HG02970 (cell line): ENCODE measurements around the gene CDKN1B.

ENCODE experiments used
- ATAC-seq: cut with Tn5 transposase; IDR thresholded peaks from one replicate; pipeline ENCODE4 v1.9.1; 2021; ENCODE audit warnings: mild to moderate bottlenecking, moderate library complexity, moderate number of reproducible peaks; ENCODE audit not compliant: unreplicated experiment, low FRiP score

The CDKN1B gene

DNA sequence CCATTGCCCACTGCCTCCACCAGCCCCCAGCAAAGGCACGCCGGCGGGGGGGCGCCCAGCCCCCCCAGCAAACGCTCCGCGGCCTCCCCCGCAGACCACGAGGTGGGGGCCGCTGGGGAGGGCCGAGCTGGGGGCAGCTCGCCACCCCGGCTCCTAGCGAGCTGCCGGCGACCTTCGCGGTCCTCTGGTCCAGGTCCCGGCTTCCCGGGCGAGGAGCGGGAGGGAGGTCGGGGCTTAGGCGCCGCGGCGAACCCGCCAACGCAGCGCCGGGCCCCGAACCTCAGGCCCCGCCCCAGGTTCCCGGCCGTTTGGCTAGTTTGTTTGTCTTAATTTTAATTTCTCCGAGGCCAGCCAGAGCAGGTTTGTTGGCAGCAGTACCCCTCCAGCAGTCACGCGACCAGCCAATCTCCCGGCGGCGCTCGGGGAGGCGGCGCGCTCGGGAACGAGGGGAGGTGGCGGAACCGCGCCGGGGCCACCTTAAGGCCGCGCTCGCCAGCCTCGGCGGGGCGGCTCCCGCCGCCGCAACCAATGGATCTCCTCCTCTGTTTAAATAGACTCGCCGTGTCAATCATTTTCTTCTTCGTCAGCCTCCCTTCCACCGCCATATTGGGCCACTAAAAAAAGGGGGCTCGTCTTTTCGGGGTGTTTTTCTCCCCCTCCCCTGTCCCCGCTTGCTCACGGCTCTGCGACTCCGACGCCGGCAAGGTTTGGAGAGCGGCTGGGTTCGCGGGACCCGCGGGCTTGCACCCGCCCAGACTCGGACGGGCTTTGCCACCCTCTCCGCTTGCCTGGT lies at the start of gene CDKN1B:
CDKN1B (plus strand) TSS at position 576 of the 793 bp plus-strand sequence. CDS start 472 bp downstream, outside the sequence.
- peak; percentile 38 for ATAC-seq

DNA sequence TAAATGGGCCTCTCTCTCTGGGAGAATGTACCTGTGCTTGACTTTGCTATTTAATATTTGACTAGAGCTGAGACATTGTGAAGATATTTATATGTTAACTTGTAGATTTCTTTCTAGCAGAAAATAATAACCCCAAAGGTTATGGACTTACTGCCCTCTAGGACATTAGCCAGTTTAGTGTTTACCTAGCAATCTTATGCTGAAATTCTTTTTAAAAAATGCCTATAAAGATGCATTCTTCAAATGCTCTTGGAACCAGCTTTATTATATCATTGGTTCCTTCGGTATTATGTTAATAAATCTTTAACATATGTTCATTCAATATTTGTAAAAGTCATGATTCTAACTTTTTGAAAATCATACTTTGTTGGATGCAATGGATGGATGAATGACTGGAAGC lies 49.2 kb upstream of the CDKN1B start:
- ATAC-seq = no peak

DNA sequence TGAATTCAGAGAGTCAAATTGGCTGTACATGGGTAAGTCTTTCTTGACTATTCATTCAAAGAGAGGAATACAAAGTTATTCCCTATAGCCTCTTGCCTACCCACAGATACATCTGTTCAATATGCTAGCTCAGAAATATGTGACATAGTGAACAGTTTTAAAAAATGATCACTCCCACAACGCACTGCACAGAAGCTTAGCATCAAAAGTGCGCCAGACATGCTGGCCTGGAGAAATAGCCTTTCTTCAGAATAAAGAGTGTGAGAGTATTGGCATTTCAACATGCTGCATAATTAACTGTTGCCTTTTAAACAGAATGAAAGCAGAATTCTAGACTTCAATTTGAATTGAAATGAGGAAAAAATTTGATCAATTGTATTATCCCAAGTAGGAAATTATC lies 48.1 kb upstream of the CDKN1B start:
- ATAC-seq = no peak

DNA sequence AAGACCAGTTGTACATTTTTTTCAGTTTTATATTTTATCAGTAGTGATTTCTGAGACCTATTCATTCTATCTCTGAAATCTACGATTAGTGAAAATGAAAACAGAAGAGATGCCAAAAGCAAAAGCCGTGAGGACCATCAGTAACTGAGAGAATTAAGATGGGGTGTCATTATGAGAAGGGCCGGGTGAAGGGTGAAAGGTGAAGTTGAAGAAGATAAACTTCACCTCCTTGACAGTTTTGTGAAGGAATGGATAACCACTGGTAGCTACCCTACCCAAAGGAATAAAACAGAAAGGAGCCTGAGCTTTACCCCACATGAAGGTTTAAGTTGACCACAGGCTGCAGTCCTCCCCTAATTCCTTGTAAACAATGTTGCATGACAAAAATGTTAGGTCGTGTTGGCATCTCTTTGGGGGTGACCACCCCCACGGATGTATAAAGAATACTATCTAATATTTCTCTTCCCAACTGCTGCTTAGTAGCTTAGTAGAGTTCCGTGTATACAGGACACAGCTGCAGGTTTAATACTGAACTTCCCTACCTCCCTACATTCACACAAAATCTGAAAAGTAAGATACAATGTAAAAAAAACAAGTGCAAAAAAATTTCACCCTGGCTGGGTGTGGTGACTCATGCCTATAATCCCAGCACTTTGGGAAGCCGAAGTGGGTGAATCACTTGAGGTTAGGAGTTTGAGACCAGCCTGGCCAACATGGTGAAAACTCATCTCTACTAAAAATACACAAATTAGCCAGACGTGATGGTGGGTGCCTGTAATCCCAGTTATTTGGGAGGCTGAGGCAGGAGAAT lies 45.1 kb upstream of the CDKN1B start:
- ATAC-seq = no peak

DNA sequence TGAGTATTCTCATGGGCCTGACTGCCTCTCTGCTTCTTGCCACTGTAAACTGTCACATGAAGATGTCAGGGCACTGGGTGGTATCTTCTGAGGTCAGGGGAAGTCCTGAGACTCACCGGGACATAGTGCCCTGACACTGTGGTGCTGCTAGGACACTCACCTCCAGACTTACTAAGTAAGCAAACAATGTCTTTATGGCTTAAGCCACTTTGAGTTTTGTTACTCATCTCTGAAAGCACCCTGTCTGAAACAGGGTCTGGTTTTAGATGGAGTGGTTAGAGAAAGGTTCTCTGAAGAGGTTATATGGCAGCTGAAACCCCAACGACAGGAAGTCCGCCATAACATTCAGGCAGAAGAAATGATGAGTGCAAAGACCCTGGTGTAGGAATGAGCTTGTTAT lies 43.9 kb upstream of the CDKN1B start:
- no peak for ATAC-seq

DNA sequence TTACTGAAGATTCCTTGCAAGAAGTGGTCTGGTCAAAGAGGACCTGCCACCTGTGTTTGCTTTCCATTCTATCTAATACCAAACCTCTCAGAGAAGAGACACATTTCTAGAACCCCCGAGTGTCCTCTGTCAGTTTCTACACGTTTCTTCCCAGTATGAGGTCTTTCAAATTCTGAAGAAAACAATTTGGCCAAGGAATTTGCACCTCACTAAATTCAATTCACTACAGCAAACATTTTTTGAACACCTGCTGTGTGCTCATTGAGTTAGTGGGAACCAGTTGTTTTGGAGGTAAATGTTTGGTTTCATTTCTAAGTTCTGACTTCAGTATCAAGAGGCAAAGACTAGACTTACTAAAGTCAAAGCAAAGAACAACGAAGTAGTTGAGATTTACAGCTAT lies 40.6 kb upstream of the CDKN1B start:
- ATAC-seq = no peak

DNA sequence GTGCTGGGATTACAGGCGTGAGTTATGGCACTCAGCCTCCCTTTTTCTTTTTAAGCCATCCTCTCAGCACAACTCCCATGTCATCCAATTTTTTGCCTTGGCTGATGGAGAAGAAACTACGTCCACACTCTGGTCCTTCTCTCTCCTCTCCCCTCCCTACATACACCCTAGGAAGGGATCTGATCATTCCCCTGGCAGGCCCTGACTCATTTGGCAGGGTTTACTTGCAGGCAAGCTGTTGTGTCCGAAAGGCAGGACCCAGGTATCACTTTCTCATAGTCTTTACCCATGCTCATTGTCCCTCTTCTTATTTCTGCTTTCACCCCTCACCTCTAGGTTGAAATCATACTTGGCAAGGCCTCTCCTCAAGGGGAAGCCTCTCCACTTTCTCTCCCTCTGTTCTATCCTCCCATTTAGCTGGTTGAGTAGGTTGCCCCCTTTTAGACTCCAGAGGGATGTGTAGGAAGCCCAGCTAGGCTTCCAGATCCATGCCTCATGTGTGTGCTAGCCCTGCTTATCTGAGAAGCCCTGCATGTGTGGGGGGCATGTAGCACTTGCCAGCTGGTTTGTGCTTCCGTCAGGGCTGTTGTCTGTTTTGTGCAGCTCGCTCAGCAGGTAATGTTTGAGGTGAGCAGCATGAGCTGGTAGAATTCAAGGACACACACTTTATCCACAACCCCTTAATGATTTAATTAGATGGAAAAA lies 36.0 kb upstream of the CDKN1B start:
- ATAC-seq = no peak

DNA sequence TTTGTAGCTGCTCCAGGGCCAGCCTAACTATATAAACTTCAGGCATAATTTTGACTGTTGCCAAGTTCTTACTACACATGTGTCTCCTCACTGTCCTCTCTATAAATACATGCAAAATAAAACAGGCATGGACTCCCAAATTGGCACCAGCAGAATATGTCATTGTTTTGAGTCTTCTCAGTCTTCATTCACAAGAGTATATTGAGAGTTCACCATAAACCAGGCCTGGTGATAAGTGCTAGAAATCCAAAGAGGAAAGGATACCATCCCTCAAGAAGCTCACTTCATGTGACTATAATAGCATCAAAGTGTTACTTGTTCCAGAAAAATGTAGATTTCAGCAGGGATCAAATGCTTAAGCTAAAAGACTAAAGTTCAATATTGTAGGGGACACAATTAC lies 34.9 kb upstream of the CDKN1B start:
- ATAC-seq = no peak

DNA sequence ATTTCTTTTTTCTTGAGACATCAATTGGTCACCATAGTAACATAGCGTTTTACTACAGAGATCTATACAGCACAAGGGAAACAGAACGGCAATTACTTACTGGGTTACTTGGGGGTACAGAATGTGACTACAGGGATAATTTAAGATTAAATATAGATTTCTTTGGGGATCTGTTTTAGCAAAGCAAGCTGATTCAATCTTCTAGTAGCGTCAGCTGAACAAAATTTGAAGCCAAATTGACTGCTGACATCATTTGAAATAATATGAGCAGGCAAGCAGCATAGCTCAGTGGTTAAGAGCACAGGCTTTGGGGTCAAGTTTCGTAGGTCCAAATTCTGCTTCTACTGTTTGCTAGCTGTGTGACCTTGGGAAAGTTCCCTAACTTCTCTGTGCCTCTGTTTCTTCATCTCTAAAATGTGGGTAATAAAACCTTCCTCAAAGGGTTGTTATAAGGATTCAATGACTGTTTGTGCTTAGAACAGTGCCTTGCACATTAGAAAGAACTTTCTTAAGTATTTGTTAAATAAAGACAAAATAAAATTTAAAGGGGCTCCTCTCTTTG lies 34.0 kb upstream of the CDKN1B start:
- ATAC-seq = no peak

DNA sequence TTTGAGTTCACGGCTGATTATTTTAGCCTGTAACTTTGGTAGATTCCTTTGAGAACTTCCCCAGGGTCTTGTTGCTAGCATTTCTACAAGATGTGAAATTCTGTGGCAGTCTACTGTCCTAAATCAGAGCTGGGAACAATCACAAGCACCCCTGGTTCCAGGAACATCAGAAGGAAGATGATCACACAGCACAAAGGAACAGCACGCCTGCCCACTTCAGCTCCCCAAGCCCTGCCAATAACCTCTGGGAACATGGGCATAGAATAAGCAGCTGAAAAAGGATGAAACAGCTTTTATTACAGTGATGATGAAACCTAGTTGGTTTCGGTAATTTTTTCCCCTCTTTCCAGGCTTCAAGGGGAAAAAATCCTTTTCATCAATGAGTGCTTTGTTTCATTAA lies 33.4 kb upstream of the CDKN1B start:
- no peak for ATAC-seq

DNA sequence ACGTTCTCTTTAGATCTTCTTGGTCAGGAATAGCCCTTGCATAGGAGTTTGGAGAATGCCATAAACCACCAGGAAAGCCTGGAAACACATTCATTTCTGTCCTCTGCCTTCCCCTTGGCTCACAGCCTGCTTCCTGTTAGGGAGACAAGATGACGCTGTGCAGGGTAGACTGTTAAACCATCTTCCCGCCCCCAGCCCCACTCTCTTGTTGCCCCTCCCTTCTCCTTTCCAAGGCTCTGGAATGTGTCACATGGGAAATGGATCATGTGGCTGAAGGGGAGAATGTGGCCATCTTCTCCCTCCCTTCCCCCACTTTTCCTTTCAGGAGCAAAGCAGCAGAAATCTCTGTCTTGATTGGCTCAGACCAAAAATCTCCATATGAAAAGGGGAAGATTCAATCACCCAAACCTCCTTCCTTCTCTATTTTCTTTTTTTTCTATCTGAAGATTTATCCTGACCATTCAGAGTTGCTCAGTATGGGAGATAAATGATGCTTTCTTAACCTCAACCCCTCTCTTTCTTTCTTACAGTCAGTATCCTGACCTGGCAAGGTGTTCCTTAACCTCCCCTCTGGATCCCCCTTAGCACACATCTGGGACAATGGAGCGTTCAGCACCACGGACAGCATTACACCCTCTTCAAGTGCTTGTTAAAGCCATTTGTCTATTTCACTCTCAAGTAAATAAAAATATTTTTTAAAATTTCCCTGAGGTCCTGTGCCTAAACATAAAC lies 32.6 kb upstream of the CDKN1B start:
- ATAC-seq = no peak

DNA sequence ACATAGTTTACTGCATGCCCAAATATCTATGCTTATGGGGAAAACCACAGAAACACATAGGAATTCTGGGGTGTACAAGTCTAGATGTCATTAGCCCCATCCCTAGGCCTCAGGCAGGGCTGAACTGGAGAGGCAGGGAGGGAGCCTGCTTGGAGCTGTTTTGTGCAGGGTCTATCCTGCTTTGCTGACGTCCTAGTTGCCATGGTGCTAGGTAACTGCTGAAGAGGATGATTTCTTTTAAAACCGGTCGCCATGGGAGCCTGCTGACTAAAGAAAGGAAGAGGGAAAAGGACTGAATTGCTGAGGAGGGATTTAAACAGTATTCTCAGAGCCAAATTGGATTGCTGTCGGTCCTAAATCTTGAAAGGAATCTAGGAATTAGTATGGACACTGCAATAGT lies 31.9 kb upstream of the CDKN1B start:
- no peak for ATAC-seq

DNA sequence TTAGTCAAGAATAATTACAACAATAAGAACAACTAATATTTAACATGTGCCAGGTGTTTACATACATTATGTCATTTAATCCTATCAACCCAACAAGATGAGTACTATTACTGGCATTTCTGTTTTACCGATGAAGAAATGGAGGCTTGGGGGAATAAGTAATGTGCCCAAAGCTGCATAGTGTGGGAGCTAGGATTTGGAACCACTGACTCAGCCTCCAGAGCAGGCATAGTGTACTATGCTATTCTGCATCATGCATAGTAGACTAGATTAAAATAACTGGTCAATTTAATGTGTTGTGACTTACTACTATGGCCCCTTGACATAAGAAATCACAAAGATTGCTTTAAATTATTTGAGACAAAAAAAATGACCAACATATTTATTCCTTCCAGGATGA lies 30.7 kb upstream of the CDKN1B start:
- no peak for ATAC-seq

DNA sequence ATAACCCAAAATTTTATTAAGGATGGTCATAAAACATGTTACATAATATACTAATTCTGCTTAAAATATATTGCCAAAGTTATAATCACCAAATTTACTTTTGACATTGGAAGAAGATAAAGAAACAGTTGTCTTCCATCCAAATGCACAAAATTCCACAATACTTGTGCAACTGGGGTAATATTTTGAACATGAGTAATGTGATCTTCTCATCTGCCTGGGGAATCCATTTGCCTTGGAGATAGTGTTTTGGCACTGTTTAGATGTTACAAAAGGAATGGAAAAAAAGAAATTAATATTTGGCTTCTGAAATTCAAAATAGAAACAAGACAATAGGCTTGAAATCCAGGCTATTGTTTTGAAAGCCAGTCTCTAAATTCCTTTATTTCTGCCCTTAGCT lies 30.2 kb upstream of the CDKN1B start:
- ATAC-seq = no peak

DNA sequence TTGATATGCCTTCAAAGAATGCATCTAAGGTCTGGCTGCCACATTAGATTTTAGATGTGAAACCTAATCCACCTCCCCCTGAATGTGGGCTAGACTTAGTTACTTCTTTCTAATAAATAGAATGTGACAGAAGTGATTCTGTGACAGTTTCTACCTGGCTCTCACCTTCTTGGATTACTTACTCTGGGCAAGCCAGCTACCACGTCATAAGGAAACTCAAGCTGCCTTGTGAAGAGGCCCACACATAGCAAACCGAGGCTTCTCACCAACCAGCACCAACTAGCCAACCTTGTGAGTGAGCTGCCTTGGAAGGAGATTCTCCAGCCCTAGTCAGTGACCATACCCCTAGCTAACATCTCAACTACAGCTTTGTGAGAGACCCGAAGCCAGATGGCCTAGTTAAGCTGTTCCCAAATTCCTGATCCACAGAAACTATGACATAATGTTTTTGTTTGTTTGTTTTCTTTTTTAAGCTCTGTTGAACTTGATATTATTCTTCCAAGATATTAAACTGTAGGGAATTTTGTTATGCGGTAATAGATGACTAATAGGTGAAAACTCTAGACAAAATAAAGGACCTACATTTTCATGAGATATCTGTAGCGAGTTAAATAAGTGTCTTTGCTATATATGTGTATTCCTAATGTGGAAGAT lies 27.4 kb upstream of the CDKN1B start:
- ATAC-seq = no peak

DNA sequence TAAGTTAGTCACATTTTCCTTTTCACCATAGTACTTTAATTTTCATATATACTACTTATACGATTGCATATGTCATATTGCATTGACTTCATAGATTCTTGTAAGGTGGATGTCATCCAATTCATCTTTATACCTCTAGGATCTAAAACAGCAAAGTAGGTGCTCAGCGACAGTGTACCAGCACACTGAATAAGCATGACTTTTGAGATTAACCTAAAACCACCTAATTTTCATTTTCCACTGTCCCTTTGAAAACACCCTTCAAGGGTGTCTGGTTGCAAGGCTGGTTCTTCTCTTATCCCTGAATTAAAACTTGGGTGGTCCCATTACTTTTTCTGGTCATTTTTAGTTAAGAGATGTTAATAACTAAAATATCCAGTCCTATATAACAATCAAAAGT lies 25.6 kb upstream of the CDKN1B start:
- no peak for ATAC-seq

DNA sequence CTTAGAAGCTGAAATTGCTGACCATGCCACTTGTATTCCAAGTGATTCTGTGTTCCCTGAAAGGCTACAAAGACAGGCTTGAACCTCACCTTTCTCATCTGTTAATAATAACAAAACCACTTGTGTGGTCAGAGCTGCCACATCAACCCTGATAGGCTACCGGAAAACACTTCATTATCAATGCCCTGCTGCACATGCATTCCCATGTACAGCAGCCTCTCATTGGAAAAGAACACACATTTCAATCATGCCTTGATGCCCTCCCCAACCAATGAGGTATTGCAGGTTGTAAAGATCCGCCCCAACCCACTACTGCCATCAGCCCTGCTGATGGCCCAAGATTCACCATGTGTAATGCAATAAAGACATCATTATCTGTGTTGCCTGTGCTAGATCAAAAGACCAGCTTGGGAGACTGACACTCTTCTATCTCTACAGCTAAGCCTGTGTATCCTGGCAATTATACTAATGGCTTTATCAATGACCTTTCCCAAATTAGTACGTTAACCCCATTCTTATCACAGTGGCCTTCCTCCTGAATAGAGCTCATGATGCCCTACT lies 24.0 kb upstream of the CDKN1B start:
- ATAC-seq = no peak

DNA sequence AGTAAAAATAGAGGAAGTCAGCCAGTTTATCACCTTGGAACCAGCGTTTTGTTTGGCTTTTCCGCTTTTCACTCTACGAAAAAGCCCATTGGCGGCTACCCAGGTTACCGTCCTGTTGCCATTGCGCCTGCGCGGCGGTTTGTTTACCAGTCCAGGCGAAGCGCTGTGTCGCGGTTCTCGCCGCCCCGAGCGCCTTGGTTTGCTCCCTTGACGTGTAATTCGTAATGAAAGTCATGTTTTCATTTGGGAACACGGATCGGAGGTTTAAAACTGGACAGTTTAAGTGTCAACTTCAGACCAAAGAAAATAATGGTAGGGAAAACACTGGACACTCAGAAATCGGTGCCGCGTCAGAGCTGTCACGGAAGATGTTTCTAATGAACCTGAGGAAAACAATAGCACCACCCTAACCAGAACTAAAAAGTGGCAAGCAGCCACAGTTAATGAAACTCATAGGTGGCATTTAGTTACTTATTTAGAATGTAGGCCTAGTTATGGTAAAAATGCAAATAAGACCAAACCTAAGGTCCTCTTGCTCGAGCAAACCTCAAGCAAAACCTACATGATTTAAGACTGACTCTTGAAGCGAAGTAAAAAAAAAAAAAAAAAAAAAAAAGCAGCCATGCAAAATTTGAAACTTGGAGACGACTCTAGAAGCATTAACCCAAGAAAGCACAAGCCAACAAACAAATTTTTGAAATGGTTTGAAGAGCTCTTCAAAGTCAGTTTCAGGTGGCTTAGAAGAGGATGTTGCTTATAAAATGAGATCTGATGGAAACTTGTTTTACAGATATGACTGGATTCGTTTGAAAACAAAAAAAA lies 20.4 kb upstream of the CDKN1B start:
- ATAC-seq = peak; percentile 71

DNA sequence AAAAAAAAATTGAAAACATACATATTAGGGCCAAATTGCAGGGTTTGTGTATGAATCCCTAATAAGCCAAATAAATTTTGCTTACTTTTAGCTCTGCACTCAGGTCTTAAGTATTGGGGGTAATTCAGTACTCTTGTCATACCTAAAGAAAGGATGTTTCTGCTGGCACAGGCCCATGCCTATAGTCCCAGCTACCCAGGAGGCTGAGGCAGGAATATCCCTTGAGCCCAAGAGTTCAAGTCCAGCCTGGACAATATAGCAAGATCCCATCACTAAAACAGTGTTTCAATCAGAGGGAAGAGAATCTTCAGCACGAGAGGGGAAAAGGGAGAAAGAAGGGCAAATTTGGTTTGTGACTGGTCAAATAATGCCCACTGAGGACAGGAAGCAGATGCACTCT lies 17.8 kb upstream of the CDKN1B start:
- no peak for ATAC-seq
